ENCODE data around the gene RBM38. TPM values are rescaled to one million over a fixed set of nuclear protein-coding genes. Genes with fewer than 3 reads are reported as not detected.

Gene RBM38
- total RNA-seq, 1 donor from 2014 or later, result 42.8 TPM

GRCh38 chr20:57392512-57393271 lies 1.5 kb downstream of the RBM38 start:
- Histone ChIP-seq H3K27me3 (ENCODE audit: control insufficient read depth, insufficient read depth, low read length) (no peaks in the 10 kb centered on the region), H3K36me3 (ENCODE audit: control insufficient read depth, insufficient read depth, low read length) (no peaks in the 10 kb centered on the region), H3K4me3 (ENCODE audit: low read depth, low read length) (peak overlapping the region; percentile 64)
- no peak for DNase-seq (ENCODE audit: low read depth)
- no peak for TF ChIP-seq CTCF (IDR thresholded peaks at IDR 0.05; ENCODE audit: insufficient read depth, low read length, poor library complexity, severe bottlenecking)

- TF ChIP-seq CTCF (IDR thresholded peaks at IDR 0.05; ENCODE audit: insufficient read depth, low read length, poor library complexity, severe bottlenecking), result no peak
- Histone ChIP-seq H3K4me3 (ENCODE audit: low read depth, low read length) (no peak overlapping the region), H3K27me3 (ENCODE audit: control insufficient read depth, insufficient read depth, low read length) (no peaks in the 10 kb centered on the region), H3K36me3 (ENCODE audit: control insufficient read depth, insufficient read depth, low read length) (no peaks in the 10 kb centered on the region)
- no peak for DNase-seq (ENCODE audit: low read depth)
These were observed 2.3 kb downstream of the RBM38 start for GRCh38 chr20:57393321-57394120.

- DNase-seq (ENCODE audit: low read depth), result no peak
- Histone ChIP-seq H3K4me3 (ENCODE audit: low read depth, low read length) (no peak overlapping the region), H3K36me3 (ENCODE audit: control insufficient read depth, insufficient read depth, low read length) (no peaks in the 10 kb centered on the region), H3K27me3 (ENCODE audit: control insufficient read depth, insufficient read depth, low read length) (no peaks in the 10 kb centered on the region)
- TF ChIP-seq CTCF (IDR thresholded peaks at IDR 0.05; ENCODE audit: insufficient read depth, low read length, poor library complexity, severe bottlenecking), result no peak
These were observed 3.2 kb downstream of the RBM38 start for GRCh38 chr20:57394121-57395082.

- Histone ChIP-seq H3K27me3 (ENCODE audit: control insufficient read depth, insufficient read depth, low read length) (no peaks in the 10 kb centered on the region), H3K36me3 (ENCODE audit: control insufficient read depth, insufficient read depth, low read length) (no peaks in the 10 kb centered on the region), H3K4me3 (ENCODE audit: low read depth, low read length) (no peak overlapping the region)
- DNase-seq (ENCODE audit: low read depth), result peak; percentile 38
- no peak for TF ChIP-seq CTCF (IDR thresholded peaks at IDR 0.05; ENCODE audit: insufficient read depth, low read length, poor library complexity, severe bottlenecking)
These were observed 4.1 kb downstream of the RBM38 start for GRCh38 chr20:57395111-57395966.

Data from kidney epithelial cell (primary cell).